GM21515 (cell line): ENCODE data around the gene NCS1.

Experiments
- ATAC-seq: cut with Tn5 transposase; IDR thresholded peaks from one replicate; pipeline ENCODE4 v1.9.1; 2021; ENCODE audit not compliant: unreplicated experiment

Gene NCS1

GRCh38 chr9:130147198-130147597, 25.0 kb upstream of the NCS1 start:
- ATAC-seq = no peak

GRCh38 chr9:130147910-130148309, 24.3 kb upstream of the NCS1 start:
- no peak for ATAC-seq

GRCh38 chr9:130149031-130149430, 23.2 kb upstream of the NCS1 start:
- no peak for ATAC-seq

GRCh38 chr9:130149654-130150286, 22.4 kb upstream of the NCS1 start:
- ATAC-seq = no peak

- ATAC-seq = no peak
Observed at GRCh38 chr9:130150779-130151382, 21.3 kb upstream of the NCS1 start.

- ATAC-seq = no peak
Observed at GRCh38 chr9:130154816-130155215, 17.4 kb upstream of the NCS1 start.

GRCh38 chr9:130155647-130156046, 16.6 kb upstream of the NCS1 start:
- ATAC-seq = no peak

GRCh38 chr9:130156672-130157071, 15.5 kb upstream of the NCS1 start:
- ATAC-seq = no peak

- no peak for ATAC-seq
Observed at GRCh38 chr9:130157079-130157478, 15.1 kb upstream of the NCS1 start.

- no peak for ATAC-seq
Observed at GRCh38 chr9:130158001-130158400, 14.2 kb upstream of the NCS1 start.

GRCh38 chr9:130159057-130159456, 13.1 kb upstream of the NCS1 start:
- ATAC-seq = no peak

GRCh38 chr9:130159915-130160670, 12.1 kb upstream of the NCS1 start:
- ATAC-seq = no peak

GRCh38 chr9:130160862-130161470, 11.2 kb upstream of the NCS1 start:
- ATAC-seq = no peak

- ATAC-seq = no peak
Observed at GRCh38 chr9:130165579-130165978, 6.6 kb upstream of the NCS1 start.

- no peak for ATAC-seq
Observed at GRCh38 chr9:130166399-130166798, 5.8 kb upstream of the NCS1 start.

- no peak for ATAC-seq
Observed at GRCh38 chr9:130167927-130168326, 4.3 kb upstream of the NCS1 start.

GRCh38 chr9:130171226-130172148, 717 bp upstream of the NCS1 start:
- ATAC-seq = no peak

- no peak for ATAC-seq
Observed at GRCh38 chr9:130172858-130173665, 858 bp downstream of the NCS1 start.

- ATAC-seq = no peak
Observed at GRCh38 chr9:130173666-130173983, 1.4 kb downstream of the NCS1 start.

- no peak for ATAC-seq
Observed at GRCh38 chr9:130174025-130174424, 1.8 kb downstream of the NCS1 start.
